ENCODE data around the gene PRMT7.

Gene PRMT7

DNA sequence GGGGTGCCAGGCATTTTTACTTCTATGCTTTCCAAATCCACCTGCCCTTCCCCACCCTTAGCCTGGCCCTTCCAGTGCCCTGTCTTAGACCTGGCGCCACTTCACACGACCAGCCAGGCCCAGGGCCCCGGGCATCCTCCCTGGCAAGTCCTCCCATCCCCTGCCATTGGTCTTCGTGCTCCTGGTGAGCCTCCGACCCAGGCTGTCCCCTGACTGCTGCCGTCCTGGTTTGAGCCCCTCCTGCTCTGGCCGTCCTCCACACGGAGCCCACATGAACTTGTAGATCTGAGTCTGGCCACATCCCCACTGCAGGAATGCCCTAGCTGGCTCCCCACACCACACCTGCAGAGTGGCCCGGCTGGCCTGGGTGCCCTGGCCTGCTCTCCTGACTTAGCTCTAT, 44.0 kb downstream of the PRMT7 start:
- no peaks in the 10 kb centered on the region for H3K79me2 ChIP-seq (ENCODE audit: insufficient read depth, low read length)
- no peak overlapping the region for H2AFZ ChIP-seq (ENCODE audit: low read length)
- no peaks in the 10 kb centered on the region; the same call in 1 of the 2 replicates for H3F3A ChIP-seq (ENCODE audit: low read depth)
- no peak overlapping the region for H3K4me3 ChIP-seq (ENCODE audit: low read length, poor library complexity, severe bottlenecking)
- H3K36me3 ChIP-seq (ENCODE audit: insufficient read depth, low read length) = peaks cover 40% of the 10 kb centered on the region; the same call in 1 of the 2 replicates
- no peak overlapping the region for H3K4me2 ChIP-seq (ENCODE audit: low read depth, low read length, poor library complexity, severe bottlenecking)
- no peaks in the 10 kb centered on the region for H3K9me2 ChIP-seq (replicated peaks; ENCODE audit: low read depth, low read length)
- no peaks in the 10 kb centered on the region for H3K27me3 ChIP-seq (ENCODE audit: insufficient read depth, low read length, poor library complexity, severe bottlenecking)
- peaks cover 49% of the 10 kb centered on the region for H3K4me1 ChIP-seq (ENCODE audit: insufficient read depth, low read length, poor library complexity, severe bottlenecking)
- H3K9ac ChIP-seq (ENCODE audit: low read depth, low read length, poor library complexity, severe bottlenecking) = no peak overlapping the region
- no peaks in the 10 kb centered on the region for H3K9me3 ChIP-seq (ENCODE audit: insufficient read depth, low read depth, low read length)
- no peaks in the 10 kb centered on the region for H4K20me1 ChIP-seq (ENCODE audit: insufficient read depth, low read length, poor library complexity, severe bottlenecking)
- TF ChIP-seq, protein P1, sequence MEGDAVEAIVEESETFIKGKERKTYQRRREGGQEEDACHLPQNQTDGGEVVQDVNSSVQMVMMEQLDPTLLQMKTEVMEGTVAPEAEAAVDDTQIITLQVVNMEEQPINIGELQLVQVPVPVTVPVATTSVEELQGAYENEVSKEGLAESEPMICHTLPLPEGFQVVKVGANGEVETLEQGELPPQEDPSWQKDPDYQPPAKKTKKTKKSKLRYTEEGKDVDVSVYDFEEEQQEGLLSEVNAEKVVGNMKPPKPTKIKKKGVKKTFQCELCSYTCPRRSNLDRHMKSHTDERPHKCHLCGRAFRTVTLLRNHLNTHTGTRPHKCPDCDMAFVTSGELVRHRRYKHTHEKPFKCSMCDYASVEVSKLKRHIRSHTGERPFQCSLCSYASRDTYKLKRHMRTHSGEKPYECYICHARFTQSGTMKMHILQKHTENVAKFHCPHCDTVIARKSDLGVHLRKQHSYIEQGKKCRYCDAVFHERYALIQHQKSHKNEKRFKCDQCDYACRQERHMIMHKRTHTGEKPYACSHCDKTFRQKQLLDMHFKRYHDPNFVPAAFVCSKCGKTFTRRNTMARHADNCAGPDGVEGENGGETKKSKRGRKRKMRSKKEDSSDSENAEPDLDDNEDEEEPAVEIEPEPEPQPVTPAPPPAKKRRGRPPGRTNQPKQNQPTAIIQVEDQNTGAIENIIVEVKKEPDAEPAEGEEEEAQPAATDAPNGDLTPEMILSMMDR (conservative IDR thresholded peaks at IDR 0.05; ENCODE audit: low read length) = no peak
- TF ChIP-seq EZH2phosphoT487 (IDR thresholded peaks at IDR 0.05; ENCODE audit: borderline replicate concordance) = no peak

DNA sequence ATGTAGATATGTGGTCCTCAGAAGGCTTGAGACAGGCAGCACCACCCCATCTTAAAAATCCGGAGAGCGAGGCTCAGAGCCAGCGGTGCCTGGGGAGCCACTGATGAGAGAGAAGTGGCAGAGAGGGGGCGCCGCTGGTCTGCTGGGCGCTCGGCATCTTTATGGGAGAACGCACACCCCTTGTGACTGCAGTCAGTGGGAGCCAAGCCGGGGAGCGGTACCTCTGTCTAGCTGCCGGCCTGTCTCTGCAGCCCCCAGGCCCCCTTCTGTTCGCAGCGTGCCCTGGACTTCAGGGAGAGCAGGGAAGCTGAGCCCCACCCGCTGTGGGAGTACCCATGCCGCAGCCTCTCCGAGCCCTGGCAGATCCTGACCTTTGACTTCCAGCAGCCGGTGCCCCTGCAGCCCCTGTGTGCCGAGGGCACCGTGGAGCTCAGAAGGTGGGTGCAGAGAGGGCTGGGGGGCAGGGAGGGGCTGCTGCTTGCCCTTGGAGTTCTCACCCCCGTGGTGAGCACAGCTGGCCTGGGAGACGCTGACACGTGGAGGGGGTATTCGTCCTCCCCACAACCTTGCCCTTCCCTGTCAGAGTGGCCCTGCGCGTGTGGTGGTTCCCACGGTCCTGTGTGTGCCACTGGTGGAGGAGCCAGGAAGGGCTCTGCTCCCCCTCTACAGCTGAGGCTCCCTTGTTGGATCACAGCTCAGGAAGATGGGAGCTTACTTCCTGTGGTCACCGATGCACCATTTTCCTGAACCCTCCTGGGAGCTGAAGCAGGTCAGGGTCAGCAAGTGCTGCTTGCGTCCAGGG, 44.8 kb downstream of the PRMT7 start:
- Histone ChIP-seq H2AFZ (ENCODE audit: low read length) (no peak overlapping the region), H3K36me3 (ENCODE audit: insufficient read depth, low read length) (peaks cover 32% of the 10 kb centered on the region; the same call in 1 of the 2 replicates), H3K79me2 (ENCODE audit: insufficient read depth, low read length) (no peaks in the 10 kb centered on the region), H3K4me1 (ENCODE audit: insufficient read depth, low read length, poor library complexity, severe bottlenecking) (peaks cover 57% of the 10 kb centered on the region), H3K27me3 (ENCODE audit: insufficient read depth, low read length, poor library complexity, severe bottlenecking) (no peaks in the 10 kb centered on the region), H3K9ac (ENCODE audit: low read depth, low read length, poor library complexity, severe bottlenecking) (peak overlapping the region; percentile 80), H3K9me3 (ENCODE audit: insufficient read depth, low read depth, low read length) (no peaks in the 10 kb centered on the region), H4K20me1 (ENCODE audit: insufficient read depth, low read length, poor library complexity, severe bottlenecking) (no peaks in the 10 kb centered on the region), H3F3A (ENCODE audit: low read depth) (no peaks in the 10 kb centered on the region; the same call in 1 of the 2 replicates), H3K9me2 (replicated peaks; ENCODE audit: low read depth, low read length) (no peaks in the 10 kb centered on the region), H3K4me3 (ENCODE audit: low read length, poor library complexity, severe bottlenecking) (peak overlapping the region; percentile 58), H3K4me2 (ENCODE audit: low read depth, low read length, poor library complexity, severe bottlenecking) (peak overlapping the region; percentile 52)
- TF ChIP-seq, protein P1 (conservative IDR thresholded peaks at IDR 0.05; ENCODE audit: low read length) = peak; percentile 64
- no peak for TF ChIP-seq EZH2phosphoT487 (IDR thresholded peaks at IDR 0.05; ENCODE audit: borderline replicate concordance)

DNA sequence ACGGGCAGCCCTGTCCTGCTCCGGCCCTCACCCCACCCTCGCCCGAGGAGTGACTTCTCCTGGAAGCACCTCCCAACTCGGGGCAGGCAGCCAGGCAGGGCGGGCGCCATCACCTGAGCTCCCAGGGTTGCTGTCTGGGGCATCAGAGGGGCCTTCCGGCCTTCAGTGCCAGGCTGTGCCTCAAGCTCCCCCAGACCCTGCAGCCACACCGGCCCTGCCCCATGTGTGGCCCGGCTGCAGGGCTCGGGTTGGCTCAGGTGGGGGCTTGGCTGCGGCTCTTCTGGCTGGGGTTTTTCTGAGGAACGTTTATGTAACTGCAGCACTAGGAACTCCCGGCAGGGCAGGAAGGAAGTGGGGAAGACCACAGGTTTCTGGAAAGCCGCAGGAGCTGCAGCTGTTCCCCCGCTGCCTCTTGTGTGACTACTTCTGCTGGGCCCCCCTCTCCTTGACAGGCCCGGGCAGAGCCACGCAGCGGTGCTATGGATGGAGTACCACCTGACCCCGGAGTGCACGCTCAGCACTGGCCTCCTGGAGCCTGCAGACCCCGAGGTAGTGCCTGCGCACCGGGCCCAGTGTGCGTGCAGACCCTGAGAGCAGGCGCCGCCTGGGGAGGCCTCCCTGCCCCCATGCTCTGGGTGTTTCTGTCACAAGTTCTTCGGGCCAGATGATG, 45.6 kb downstream of the PRMT7 start:
- no peaks in the 10 kb centered on the region for H3K79me2 ChIP-seq (ENCODE audit: insufficient read depth, low read length)
- peaks cover 63% of the 10 kb centered on the region for H3K4me1 ChIP-seq (ENCODE audit: insufficient read depth, low read length, poor library complexity, severe bottlenecking)
- H2AFZ ChIP-seq (ENCODE audit: low read length) = no peak overlapping the region
- no peaks in the 10 kb centered on the region; the same call in 1 of the 2 replicates for H3F3A ChIP-seq (ENCODE audit: low read depth)
- peaks cover 30% of the 10 kb centered on the region; the same call in 1 of the 2 replicates for H3K36me3 ChIP-seq (ENCODE audit: insufficient read depth, low read length)
- no peaks in the 10 kb centered on the region for H4K20me1 ChIP-seq (ENCODE audit: insufficient read depth, low read length, poor library complexity, severe bottlenecking)
- H3K4me2 ChIP-seq (ENCODE audit: low read depth, low read length, poor library complexity, severe bottlenecking) = peak overlapping the region; percentile 52
- TF ChIP-seq, protein P1 (conservative IDR thresholded peaks at IDR 0.05; ENCODE audit: low read length) = no peak
- no peak for TF ChIP-seq EZH2phosphoT487 (IDR thresholded peaks at IDR 0.05; ENCODE audit: borderline replicate concordance)
- H3K9ac ChIP-seq (ENCODE audit: low read depth, low read length, poor library complexity, severe bottlenecking) = peak overlapping the region; percentile 80
- H3K27me3 ChIP-seq (ENCODE audit: insufficient read depth, low read length, poor library complexity, severe bottlenecking) = no peaks in the 10 kb centered on the region
- H3K9me2 ChIP-seq (replicated peaks; ENCODE audit: low read depth, low read length) = no peaks in the 10 kb centered on the region
- H3K9me3 ChIP-seq (ENCODE audit: insufficient read depth, low read depth, low read length) = no peaks in the 10 kb centered on the region
- H3K4me3 ChIP-seq (ENCODE audit: low read length, poor library complexity, severe bottlenecking) = peak overlapping the region; percentile 58
